Naive thymus-derived CD8-positive, alpha-beta T cell (primary cell): ENCODE data around the gene COL7A1. TPM values are rescaled to one million over a fixed set of nuclear protein-coding genes. Genes with fewer than 3 reads are reported as not detected.

Experiments used
- ATAC-seq, 2 donors: fragments of 150-1000 bp; cut with Tn5 transposase in 1 of 2; sonication (Bioruptor Pico), chemical (Tn5 transposase) in 1 of 2; 1 replicate in 1 of 2; 2 replicates in 1 of 2; pipeline ENCODE4 v1.10.0; 2021; ENCODE audit warnings: mild to moderate bottlenecking in 2 of 2, moderate library complexity in 2 of 2
- POLR2A ChIA-PET: fragments of 350-600 bp; sonication (Branson Sonifier 250); formaldehyde crosslinking; loops from one replicate; lab custom pipeline; 2021; ENCODE audit warnings: antibody characterized with exemption; lab: Charles Lee
- DNase-seq, 10 donors: peaks; one replicate each; pipeline versions ENCODE4 v3.0.0 to v3.0.0-alpha.2; 2020 to 2022
- H3K27ac Mint-ChIP-seq, 10 donors: one replicate each; pipeline ENCODE4 v1.8.0; 2020 to 2022; ENCODE audit warnings: mild to moderate bottlenecking in 10 of 10, mixed read lengths in 10 of 10, moderate library complexity in 4 of 10, inconsistent platforms in 1 of 10
- H3K27me3 Mint-ChIP-seq, 5 donors: one replicate each; pipeline ENCODE4 v1.8.0; 2021 to 2022; ENCODE audit warnings: mixed read lengths in 5 of 5
- H3K36me3 Mint-ChIP-seq, 3 donors: one replicate each; pipeline ENCODE4 v1.8.0; 2020 to 2022; ENCODE audit warnings: mixed read lengths in 3 of 3, mild to moderate bottlenecking in 2 of 3, inconsistent platforms in 1 of 3
- H3K4me1 Mint-ChIP-seq, 4 donors: one replicate each; pipeline ENCODE4 v1.8.0; 2021 to 2022; ENCODE audit warnings: mixed read lengths in 4 of 4
- H3K4me3 Mint-ChIP-seq, 10 donors: one replicate each; pipeline ENCODE4 v1.8.0; 2020 to 2022; ENCODE audit warnings: mild to moderate bottlenecking in 10 of 10, mixed read lengths in 10 of 10, moderate library complexity in 6 of 10, inconsistent platforms in 1 of 10
- H3K9me3 Mint-ChIP-seq, 9 donors: one replicate each; pipeline ENCODE4 v1.8.0; 2020 to 2022; ENCODE audit warnings: mixed read lengths in 9 of 9, mild to moderate bottlenecking in 3 of 9, inconsistent platforms in 1 of 9, moderate library complexity in 1 of 9
- polyA plus RNA-seq, 3 donors: library from polyadenylated mRNA; unstranded; fragments of 300-500 nt; fragmentation: Illumina TruSeq; gene quantifications; one replicate each; pipeline ENCODE4 v1.2.3, GENCODE V29; 2021
- total RNA-seq, 8 experiments: library from RNA in 2 of 8; stranded (reverse) in 2 of 8; gene quantifications; one replicate each; pipeline ENCODE4 v1.2.3 and lab custom pipeline; 2021 to 2026

The COL7A1 gene
- total and polyA plus RNA-seq, 5 experiments from 2014 or later = 0.27 to 1.8 (median 1.6) TPM; not detected in 2

- H3K4me1 Mint-ChIP-seq = peaks cover 4 to 6% (median 5%) of the 10 kb centered on the region in 4 donors
- POLR2A ChIA-PET = no interaction called here
- no peaks in the 10 kb centered on the region for H3K27me3 Mint-ChIP-seq
- peak overlapping the region in 1 of 10 donors; percentile 51 for H3K27ac Mint-ChIP-seq
- ATAC-seq (no peak), DNase-seq (no peak)
- H3K36me3 Mint-ChIP-seq = peaks cover 0 to 8% (median 2%) of the 10 kb centered on the region in 3 donors
- peaks cover 0 to 23% (median 0%) of the 10 kb centered on the region in 9 donors for H3K9me3 Mint-ChIP-seq
- H3K4me3 Mint-ChIP-seq = no peak overlapping the region
Observed at GRCh38 chr3:48614044-48614443, 18.9 kb upstream of the COL7A1 start.

- Mint-ChIP-seq H3K4me1 (peaks cover 8 to 20% (median 17%) of the 10 kb centered on the region in 4 donors), H3K36me3 (peaks cover 0 to 9% (median 3%) of the 10 kb centered on the region in 3 donors), H3K4me3 (peak overlapping the region in 1 of 10 donors; percentile 7), H3K27ac (no peak overlapping the region), H3K9me3 (peaks cover 0 to 7% (median 0%) of the 10 kb centered on the region in 9 donors), H3K27me3 (no peaks in the 10 kb centered on the region)
- POLR2A ChIA-PET = interaction anchor here (0.6 to 0.7 kb wide), 2 partner anchors 12 to 176 kb away, joined by 4 to 5 read pairs; no protein-coding TSS in a partner anchor
- no peak for ATAC-seq
- DNase-seq = no peak
Observed at GRCh38 chr3:48612309-48612708, 17.2 kb upstream of the COL7A1 start.

GRCh38 chr3:48609088-48610005 is 14.2 kb upstream of the COL7A1 start, which contains the start of gene UQCRC1:
Gene UQCRC1 (minus strand): TSS chr3:48609646. CDS start chr3:48609620, 26 bp downstream.
- peak within 1 kb of the TSS; percentile 92 to 99 (median 98) for H3K27ac Mint-ChIP-seq
- H3K4me1 Mint-ChIP-seq = peaks cover 10 to 25% (median 18%) of the 10 kb centered on the region in 4 donors
- H3K36me3 Mint-ChIP-seq = peaks cover 0 to 31% (median 0%) of the 10 kb centered on the region in 3 donors
- POLR2A ChIA-PET = interaction anchor here (0.5 to 1.6 kb wide), 5 partner anchors 47 to 356 kb away, joined by 3 to 4 read pairs (median 3); no protein-coding TSS in a partner anchor
- H3K9me3 Mint-ChIP-seq = no peaks in the 10 kb centered on the region
- no peaks in the 10 kb centered on the region for H3K27me3 Mint-ChIP-seq
- ATAC-seq = peak; percentile 99
- peak within 1 kb of the TSS; percentile 93 to 100 (median 98) for H3K4me3 Mint-ChIP-seq
- peak; percentile 83 to 95 (median 92) for DNase-seq

GRCh38 chr3:48607519-48607918 is 12.4 kb upstream of the COL7A1 start:
- Mint-ChIP-seq H3K27me3 (no peaks in the 10 kb centered on the region), H3K4me1 (peaks cover 14 to 25% (median 22%) of the 10 kb centered on the region in 4 donors), H3K36me3 (peaks cover 0 to 48% (median 3%) of the 10 kb centered on the region in 3 donors), H3K9me3 (no peaks in the 10 kb centered on the region), H3K4me3 (peak overlapping the region in 6 of 10 donors; percentile 10 to 100 (median 96)), H3K27ac (peak overlapping the region in 1 of 10 donors; percentile 8)
- DNase-seq (no peak), ATAC-seq (no peak)
- POLR2A ChIA-PET = interaction anchor here (0.6 kb wide), 1 partner anchor 710 kb away, joined by 4 read pairs; no protein-coding TSS in a partner anchor

- POLR2A ChIA-PET = interaction anchor here (0.7 kb wide), 1 partner anchor 42 kb away, joined by 3 read pairs; no protein-coding TSS in a partner anchor
- H3K4me3 Mint-ChIP-seq = no peak overlapping the region
Observed at GRCh38 chr3:48601622-48601994, 6.5 kb upstream of the COL7A1 start.

GRCh38 chr3:48600711-48601621 is 5.8 kb upstream of the COL7A1 start:
- H3K9me3 Mint-ChIP-seq = no peaks in the 10 kb centered on the region
- peaks cover 0 to 72% (median 5%) of the 10 kb centered on the region in 3 donors for H3K36me3 Mint-ChIP-seq
- no peak overlapping the region for H3K4me3 Mint-ChIP-seq
- H3K27ac Mint-ChIP-seq = no peak overlapping the region
- POLR2A ChIA-PET = interaction anchor here (0.7 kb wide), 1 partner anchor 42 kb away, joined by 3 read pairs; no protein-coding TSS in a partner anchor
- peaks cover 2 to 7% (median 7%) of the 10 kb centered on the region in 4 donors for H3K4me1 Mint-ChIP-seq
- DNase-seq (no peak), ATAC-seq (no peak)
- peaks cover 0 to 6% (median 0%) of the 10 kb centered on the region in 5 donors for H3K27me3 Mint-ChIP-seq

More at GRCh38 chr3:48601622-48601994, 6.5 kb upstream of the COL7A1 start:
- Mint-ChIP-seq H3K27ac (peak overlapping the region in 1 of 10 donors; percentile 44), H3K36me3 (peaks cover 0 to 77% (median 5%) of the 10 kb centered on the region in 3 donors), H3K4me1 (peaks cover 1 to 7% (median 5%) of the 10 kb centered on the region in 4 donors), H3K27me3 (no peaks in the 10 kb centered on the region), H3K9me3 (no peaks in the 10 kb centered on the region)
- DNase-seq (no peak), ATAC-seq (no peak)

- no peaks in the 10 kb centered on the region for H3K9me3 Mint-ChIP-seq
- POLR2A ChIA-PET = no interaction called here
- no peak overlapping the region for H3K4me3 Mint-ChIP-seq
- H3K4me1 Mint-ChIP-seq = peaks cover 2 to 14% (median 10%) of the 10 kb centered on the region in 4 donors
- H3K36me3 Mint-ChIP-seq = peaks cover 0 to 61% (median 5%) of the 10 kb centered on the region in 3 donors
- no peak overlapping the region for H3K27ac Mint-ChIP-seq
- DNase-seq (no peak), ATAC-seq (no peak)
- peaks cover 0 to 12% (median under 1%) of the 10 kb centered on the region in 5 donors for H3K27me3 Mint-ChIP-seq
Observed at GRCh38 chr3:48599509-48600285, 4.6 kb upstream of the COL7A1 start.

- POLR2A ChIA-PET = no interaction called here
- H3K36me3 Mint-ChIP-seq = peaks cover 0 to 55% (median 5%) of the 10 kb centered on the region in 3 donors
- no peak for DNase-seq
- H3K4me1 Mint-ChIP-seq = peaks cover 6 to 18% (median 13%) of the 10 kb centered on the region in 4 donors
- no peak overlapping the region for H3K4me3 Mint-ChIP-seq
- no peaks in the 10 kb centered on the region for H3K9me3 Mint-ChIP-seq
- H3K27ac Mint-ChIP-seq = no peak overlapping the region
- H3K27me3 Mint-ChIP-seq = peaks cover 4 to 18% (median 6%) of the 10 kb centered on the region in 5 donors
- no peak for ATAC-seq
Observed at GRCh38 chr3:48599077-48599501, 4.0 kb upstream of the COL7A1 start.

- Mint-ChIP-seq H3K9me3 (no peaks in the 10 kb centered on the region), H3K27ac (no peak overlapping the region), H3K4me1 (peaks cover 6 to 19% (median 13%) of the 10 kb centered on the region in 4 donors), H3K27me3 (peaks cover 4 to 24% (median 6%) of the 10 kb centered on the region in 5 donors), H3K4me3 (no peak overlapping the region), H3K36me3 (peaks cover 0 to 49% (median 5%) of the 10 kb centered on the region in 3 donors)
- POLR2A ChIA-PET = no interaction called here
- no peak for ATAC-seq
- no peak for DNase-seq
Observed at GRCh38 chr3:48598323-48599076, 3.4 kb upstream of the COL7A1 start.

- H3K4me3 Mint-ChIP-seq = no peak overlapping the region
- peaks cover 0 to 39% (median 2%) of the 10 kb centered on the region in 3 donors for H3K36me3 Mint-ChIP-seq
Observed at GRCh38 chr3:48597408-48597800, 2.3 kb upstream of the COL7A1 start.

More at GRCh38 chr3:48597408-48597800, 2.3 kb upstream of the COL7A1 start:
- ATAC-seq (no peak), DNase-seq (no peak)
- Mint-ChIP-seq H3K27me3 (peaks cover 4 to 35% (median 15%) of the 10 kb centered on the region in 5 donors), H3K27ac (peak overlapping the region in 3 of 10 donors; percentile 47 to 83 (median 63)), H3K9me3 (no peaks in the 10 kb centered on the region), H3K4me1 (peaks cover 5 to 17% (median 9%) of the 10 kb centered on the region in 4 donors)
- POLR2A ChIA-PET = interaction anchor here (0.5 kb wide), 1 partner anchor 1268 kb away, joined by 3 read pairs; no protein-coding TSS in a partner anchor
